Cortex of kidney (tissue), 1 donor: ENCODE results near the gene INHBE.
"Not testable (repeated sequence)": the region's sequence is repeated elsewhere in the genome, so short reads cannot be mapped to it uniquely, and the experiment has no call there.

Experiments used
- DNase-seq: peaks from one replicate; lab custom pipeline; 2025; lab: John Stamatoyannopoulos, UW

Gene INHBE

GRCh38 chr12:57476162-57476992, 21.3 kb downstream of the INHBE start:
- no peak for DNase-seq

DNA sequence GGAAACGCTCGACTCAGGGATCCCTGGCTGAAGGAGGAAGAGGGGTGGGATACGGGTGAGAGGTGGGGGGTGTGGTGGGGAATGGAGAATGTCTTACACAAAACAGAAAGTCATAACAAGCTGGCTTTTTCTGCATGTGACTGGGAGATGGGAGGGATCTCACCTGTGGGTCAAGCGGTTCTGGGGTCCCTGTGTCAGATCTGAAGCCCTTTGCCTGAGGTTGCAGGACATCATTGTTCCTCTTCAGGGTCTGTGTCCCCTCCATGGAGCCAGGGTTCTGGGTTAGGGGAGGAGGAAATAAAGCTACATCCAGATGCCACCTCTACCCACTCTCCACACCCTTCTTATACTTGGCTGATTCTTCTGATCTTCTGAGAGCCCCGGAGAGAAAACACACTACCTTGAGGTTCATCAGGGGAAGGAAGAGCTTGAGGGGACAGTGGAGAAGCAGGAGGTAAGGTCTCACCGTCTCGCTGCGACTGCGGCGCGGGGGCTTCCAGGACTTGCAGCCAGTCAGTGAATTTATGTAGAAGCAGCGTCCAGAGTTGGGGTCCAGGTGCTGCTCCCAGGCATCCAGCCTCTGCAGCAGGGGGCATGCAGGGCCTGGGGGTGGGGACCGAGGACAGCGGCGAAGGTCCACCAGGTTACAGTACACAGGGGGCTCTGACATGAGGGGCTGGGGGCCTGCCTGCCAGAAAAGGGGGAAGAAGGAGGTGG, 22.0 kb downstream of the INHBE start:
- DNase-seq: no peak

GRCh38 chr12:57477710-57478681, 22.9 kb downstream of the INHBE start:
- no peak for DNase-seq

DNA sequence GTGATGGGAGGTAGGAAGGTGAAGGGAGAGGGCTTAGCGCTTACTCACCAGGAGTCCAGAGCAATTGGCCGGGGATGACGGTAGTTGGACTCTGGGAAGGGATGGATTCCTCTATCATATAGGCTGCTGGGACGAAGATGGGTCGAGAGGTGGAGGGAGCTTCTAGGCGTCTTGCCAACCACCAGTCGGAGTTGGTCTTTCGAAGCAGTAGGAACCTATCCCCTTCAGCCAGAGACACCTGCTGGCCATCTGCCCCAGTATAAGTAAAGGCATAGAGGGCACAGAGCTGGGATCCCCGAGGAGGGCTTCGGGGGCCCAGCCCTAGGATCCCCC, 23.9 kb downstream of the INHBE start:
- DNase-seq: no peak

GRCh38 chr12:57479376-57480115, 24.4 kb downstream of the INHBE start, which contains the start of gene ARHGAP9:
Gene ARHGAP9, minus strand, starts transcription at chr12:57479866. Its CDS starts 460 bp downstream, at chr12:57479406.
- DNase-seq: no peak

DNA sequence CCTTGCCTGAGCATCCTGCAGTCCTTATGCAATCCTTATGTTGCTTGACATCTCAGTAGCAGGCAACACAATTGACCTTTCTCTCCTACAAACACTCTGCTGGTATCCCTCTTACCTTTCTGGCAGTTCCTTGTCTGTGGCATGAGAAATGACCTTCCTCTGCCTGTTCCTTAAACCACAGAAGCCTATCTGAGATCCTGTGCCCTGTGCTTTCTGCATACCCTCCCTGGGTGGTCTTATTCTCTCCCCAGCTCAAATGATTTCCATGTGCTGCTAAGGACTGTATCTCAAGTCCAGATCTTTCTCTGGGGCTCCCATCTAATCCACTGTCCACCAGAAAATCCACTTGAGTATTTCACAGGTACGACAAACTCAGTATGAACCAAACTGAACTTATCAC, 26.6 kb downstream of the INHBE start:
- no peak for DNase-seq

- DNase-seq: no peak
These were observed 28.4 kb downstream of the INHBE start for GRCh38 chr12:57483466-57483865.

DNA sequence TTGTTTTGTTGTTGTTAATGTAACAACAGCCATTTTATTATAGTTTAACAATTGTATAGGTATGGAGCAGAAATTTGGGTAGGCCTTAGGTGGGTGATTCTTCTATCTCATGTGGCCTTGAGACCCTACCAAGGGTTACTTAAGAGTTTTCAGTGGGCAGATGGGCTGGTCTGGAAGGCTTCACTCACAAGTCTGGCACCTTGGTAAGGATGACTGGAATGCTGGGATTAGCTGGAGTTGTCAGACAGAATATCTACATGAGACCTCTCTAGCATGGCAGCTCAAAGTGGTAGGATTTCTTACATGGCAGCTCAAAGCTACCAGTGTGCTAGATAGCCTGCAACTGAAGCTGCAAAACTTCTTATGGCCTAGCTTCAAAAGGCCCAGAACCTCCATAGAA, 30.6 kb downstream of the INHBE start:
- no peak for DNase-seq

DNA sequence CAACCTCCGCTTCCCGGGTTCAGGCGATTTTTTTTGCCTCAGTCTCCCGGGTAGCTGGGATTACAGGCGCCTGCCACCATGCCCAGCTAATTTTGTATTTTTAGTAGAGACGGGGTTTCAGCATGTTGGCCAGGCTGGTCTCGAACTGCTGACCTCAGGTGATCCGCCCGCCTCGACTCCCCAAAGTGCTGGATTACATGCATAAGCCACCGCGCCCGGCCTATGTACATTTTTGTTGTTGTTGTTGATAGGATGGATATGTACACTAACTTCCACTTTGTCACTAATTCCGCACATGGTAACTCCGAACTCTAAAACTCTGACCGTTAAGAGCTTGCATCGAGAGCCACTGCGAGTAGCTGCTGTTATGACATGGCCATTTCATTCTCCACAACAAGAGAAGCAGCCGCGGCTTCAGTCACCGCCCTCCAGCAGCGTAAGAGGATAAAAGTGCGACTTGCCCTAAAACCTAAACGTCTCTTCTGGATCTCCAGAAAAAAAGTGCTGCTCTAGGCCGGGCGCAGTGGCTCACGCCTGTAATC, 32.0 kb downstream of the INHBE start:
- DNase-seq: no peak

- DNase-seq: no peak
These were observed 32.7 kb downstream of the INHBE start, which contains the start of gene MARS1 for GRCh38 chr12:57487597-57488401. Gene MARS1, plus strand, starts transcription at chr12:57488068. Its CDS starts 23 bp downstream, at chr12:57488091.

GRCh38 chr12:57488402-57489156, 33.5 kb downstream of the INHBE start:
- DNase-seq: no peak

DNA sequence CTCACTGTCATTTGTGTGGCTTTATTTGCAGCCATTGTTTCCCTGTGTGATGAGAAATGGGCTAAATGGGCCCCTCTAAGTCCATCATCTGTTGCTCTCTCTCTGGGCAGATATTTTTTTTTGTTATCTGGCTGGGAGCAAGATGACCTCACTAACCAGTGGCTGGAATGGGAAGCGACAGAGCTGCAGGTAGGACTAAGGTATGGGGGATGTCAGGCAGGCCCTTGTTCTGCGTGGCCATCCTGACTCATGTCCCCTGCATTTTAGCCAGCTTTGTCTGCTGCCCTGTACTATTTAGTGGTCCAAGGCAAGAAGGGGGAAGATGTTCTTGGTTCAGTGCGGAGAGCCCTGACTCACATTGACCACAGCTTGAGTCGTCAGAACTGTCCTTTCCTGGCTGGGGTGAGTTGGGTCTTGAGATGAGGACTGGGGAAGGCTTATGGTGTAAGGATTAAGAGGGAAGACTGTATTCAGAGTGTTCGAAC, 34.1 kb downstream of the INHBE start:
- DNase-seq: no peak

GRCh38 chr12:57490126-57490525, 35.0 kb downstream of the INHBE start:
- DNase-seq: no peak

DNA sequence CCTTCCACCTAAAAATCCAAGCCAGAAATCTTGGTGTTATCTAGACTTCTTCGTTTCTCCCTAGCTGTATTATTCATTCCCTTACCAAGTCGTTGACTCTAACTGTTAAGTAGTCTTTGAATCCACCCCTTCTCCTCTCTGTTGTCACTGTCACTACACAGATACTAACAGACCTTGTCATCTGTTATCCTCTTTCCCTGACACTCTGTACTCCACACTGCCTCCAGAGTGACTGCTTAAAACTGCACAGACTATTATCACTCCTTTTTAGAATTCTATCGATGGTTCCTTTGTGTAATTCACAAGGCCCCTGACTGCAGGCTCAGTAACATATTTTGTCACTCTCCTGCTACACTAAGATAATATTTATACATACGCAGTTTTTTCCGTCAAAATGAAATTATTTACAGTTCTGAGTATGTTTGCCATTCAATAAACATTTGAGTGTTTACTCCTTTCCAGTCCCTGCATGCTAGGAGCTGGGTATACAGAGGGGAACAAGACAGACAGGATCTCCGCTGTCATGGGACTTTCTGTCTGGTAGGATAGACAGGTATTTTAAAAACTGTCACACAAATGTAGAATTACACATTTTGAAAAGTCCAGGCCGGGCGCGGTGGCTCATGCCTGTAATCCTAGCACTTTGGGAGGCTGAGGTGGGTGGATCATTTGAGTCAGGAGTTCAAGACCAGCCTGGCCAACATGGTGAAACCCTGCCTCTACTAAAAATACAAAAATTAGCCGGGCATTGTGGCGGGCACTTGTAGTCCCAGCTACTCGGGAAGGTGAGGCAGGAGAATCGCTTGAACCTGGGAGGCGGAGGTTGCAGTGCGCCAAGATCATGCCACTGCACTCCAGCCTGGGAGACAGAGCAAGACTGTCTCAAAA, 36.5 kb downstream of the INHBE start:
- DNase-seq: no peak

DNA sequence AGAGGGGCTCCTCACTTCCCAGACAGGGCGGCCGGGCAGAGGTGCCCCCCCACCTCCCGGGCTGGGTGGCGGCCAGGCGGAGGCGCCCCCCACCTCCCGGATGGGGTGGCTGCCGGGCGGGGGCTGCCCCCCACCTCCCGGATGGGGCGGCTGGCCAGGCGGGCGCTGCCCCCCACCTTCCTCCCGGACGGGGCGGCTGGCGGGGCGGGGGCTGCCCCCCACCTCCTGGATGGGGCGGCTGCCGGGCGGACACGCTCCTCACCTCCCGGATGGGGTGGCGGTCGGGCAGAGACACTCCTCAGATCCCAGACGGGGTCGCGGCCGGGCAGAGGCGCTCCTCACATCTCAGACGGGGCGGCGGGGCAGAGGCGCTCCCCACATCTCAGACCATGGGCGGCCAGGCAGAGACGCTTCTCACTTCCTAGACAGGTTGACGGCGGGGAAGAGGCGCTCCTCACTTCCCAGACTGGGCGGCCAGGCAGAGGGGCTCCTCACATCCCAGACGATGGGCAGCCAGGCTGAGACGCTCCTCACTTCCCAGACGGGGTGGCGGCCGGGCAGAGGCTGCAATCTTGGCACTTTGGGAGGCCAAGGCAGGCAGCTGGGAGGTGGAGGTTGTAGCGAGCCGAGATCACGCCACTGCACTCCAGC, 40.1 kb downstream of the INHBE start:
- not testable (repeated sequence) for DNase-seq

GRCh38 chr12:57496822-57497221, 41.7 kb downstream of the INHBE start:
- DNase-seq: no peak

GRCh38 chr12:57497223-57498131, 42.4 kb downstream of the INHBE start:
- DNase-seq: no peak
